ENCODE results near the gene AMHR2. TPM values are rescaled to one million over a fixed set of nuclear protein-coding genes. Genes with fewer than 3 reads are reported as not detected.

AMHR2 gene
- total and polyA plus RNA-seq, 9 of the 15 experiments (the other 6 are each of a cell fraction or from before 2014, with no cell fraction given): 8.9 to 49.7 (median 19.3) TPM

- TF ChIP-seq MXI1 (IDR thresholded peaks at IDR 0.05; ENCODE audit: low read depth, low read length) (0 out of 2 replicates have a peak, but pooled peaks have one; percentile 19), HCFC1 (IDR thresholded peaks at IDR 0.05; ENCODE audit: low read depth, low read length) (no peak), ZFP1 (CRISPR knock-in tag; IDR thresholded peaks at IDR 0.05) (no peak), ZNF184 (CRISPR knock-in tag; IDR thresholded peaks at IDR 0.05) (no peak), ZNF780A (CRISPR knock-in tag; IDR thresholded peaks at IDR 0.05) (no peak), NEUROD1 (IDR thresholded peaks at IDR 0.05; ENCODE audit: borderline replicate concordance, low read depth, low read length, partially characterized antibody) (peak; percentile 52), ZNF75A (CRISPR knock-in tag; IDR thresholded peaks at IDR 0.05) (no peak), POLR3A (IDR thresholded peaks at IDR 0.05; ENCODE audit: borderline replicate concordance, extremely low read depth, insufficient read depth, insufficient read length) (no peak), TCF7L2 (IDR thresholded peaks at IDR 0.05; ENCODE audit: low read depth, low read length) (no peak), LCOR (CRISPR knock-in tag; IDR thresholded peaks at IDR 0.05) (no peak), CCAR2 (IDR thresholded peaks at IDR 0.05; ENCODE audit: low read depth, low read length) (no peak), NONO (IDR thresholded peaks at IDR 0.05; ENCODE audit: low read depth in 2 of 2, low read length in 1 of 2) (no peak), FOXA3 (CRISPR knock-in tag; conservative IDR thresholded peaks at IDR 0.05 in 1 of 2, IDR thresholded peaks at IDR 0.05 in 1 of 2) (peak in 1 of 2 experiments; percentile 32; a peak in 1 of 4 replicates)
- TF ChIP-seq, protein P1, sequence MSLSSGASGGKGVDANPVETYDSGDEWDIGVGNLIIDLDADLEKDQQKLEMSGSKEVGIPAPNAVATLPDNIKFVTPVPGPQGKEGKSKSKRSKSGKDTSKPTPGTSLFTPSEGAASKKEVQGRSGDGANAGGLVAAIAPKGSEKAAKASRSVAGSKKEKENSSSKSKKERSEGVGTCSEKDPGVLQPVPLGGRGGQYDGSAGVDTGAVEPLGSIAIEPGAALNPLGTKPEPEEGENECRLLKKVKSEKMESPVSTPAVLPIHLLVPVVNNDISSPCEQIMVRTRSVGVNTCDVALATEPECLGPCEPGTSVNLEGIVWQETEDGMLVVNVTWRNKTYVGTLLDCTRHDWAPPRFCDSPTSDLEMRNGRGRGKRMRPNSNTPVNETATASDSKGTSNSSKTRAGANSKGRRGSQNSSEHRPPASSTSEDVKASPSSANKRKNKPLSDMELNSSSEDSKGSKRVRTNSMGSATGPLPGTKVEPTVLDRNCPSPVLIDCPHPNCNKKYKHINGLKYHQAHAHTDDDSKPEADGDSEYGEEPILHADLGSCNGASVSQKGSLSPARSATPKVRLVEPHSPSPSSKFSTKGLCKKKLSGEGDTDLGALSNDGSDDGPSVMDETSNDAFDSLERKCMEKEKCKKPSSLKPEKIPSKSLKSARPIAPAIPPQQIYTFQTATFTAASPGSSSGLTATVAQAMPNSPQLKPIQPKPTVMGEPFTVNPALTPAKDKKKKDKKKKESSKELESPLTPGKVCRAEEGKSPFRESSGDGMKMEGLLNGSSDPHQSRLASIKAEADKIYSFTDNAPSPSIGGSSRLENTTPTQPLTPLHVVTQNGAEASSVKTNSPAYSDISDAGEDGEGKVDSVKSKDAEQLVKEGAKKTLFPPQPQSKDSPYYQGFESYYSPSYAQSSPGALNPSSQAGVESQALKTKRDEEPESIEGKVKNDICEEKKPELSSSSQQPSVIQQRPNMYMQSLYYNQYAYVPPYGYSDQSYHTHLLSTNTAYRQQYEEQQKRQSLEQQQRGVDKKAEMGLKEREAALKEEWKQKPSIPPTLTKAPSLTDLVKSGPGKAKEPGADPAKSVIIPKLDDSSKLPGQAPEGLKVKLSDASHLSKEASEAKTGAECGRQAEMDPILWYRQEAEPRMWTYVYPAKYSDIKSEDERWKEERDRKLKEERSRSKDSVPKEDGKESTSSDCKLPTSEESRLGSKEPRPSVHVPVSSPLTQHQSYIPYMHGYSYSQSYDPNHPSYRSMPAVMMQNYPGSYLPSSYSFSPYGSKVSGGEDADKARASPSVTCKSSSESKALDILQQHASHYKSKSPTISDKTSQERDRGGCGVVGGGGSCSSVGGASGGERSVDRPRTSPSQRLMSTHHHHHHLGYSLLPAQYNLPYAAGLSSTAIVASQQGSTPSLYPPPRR (CRISPR knock-in tag; IDR thresholded peaks at IDR 0.05; ENCODE audit: borderline replicate concordance): no peak
- TF ChIP-seq, protein P2, sequence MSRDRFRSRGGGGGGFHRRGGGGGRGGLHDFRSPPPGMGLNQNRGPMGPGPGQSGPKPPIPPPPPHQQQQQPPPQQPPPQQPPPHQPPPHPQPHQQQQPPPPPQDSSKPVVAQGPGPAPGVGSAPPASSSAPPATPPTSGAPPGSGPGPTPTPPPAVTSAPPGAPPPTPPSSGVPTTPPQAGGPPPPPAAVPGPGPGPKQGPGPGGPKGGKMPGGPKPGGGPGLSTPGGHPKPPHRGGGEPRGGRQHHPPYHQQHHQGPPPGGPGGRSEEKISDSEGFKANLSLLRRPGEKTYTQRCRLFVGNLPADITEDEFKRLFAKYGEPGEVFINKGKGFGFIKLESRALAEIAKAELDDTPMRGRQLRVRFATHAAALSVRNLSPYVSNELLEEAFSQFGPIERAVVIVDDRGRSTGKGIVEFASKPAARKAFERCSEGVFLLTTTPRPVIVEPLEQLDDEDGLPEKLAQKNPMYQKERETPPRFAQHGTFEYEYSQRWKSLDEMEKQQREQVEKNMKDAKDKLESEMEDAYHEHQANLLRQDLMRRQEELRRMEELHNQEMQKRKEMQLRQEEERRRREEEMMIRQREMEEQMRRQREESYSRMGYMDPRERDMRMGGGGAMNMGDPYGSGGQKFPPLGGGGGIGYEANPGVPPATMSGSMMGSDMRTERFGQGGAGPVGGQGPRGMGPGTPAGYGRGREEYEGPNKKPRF (IDR thresholded peaks at IDR 0.05; ENCODE audit: low read depth, low read length): no peak
Observed at GRCh38 chr12:53441040-53441833, 17.6 kb downstream of the AMHR2 start, which contains the start of gene PRR13 (continued).

All from K562 (cell line).